Measurements from ENCODE around the gene INPP5D. TPM values are rescaled to one million over a fixed set of nuclear protein-coding genes. Genes with fewer than 3 reads are reported as not detected.
"Not testable (repeated sequence)": the region's sequence is repeated elsewhere in the genome, so short reads cannot be mapped to it uniquely, and the experiment has no call there.

The INPP5D gene
- total RNA-seq, 2 experiments from 2014 or later: 79.5 to 92.6 TPM

- intact Hi-C loops (cut with micrococcal nuclease; ENCODE audit: unreplicated experiment): no loop called here
- no peaks in the 10 kb centered on the region for H4K20me1 ChIP-seq (ENCODE audit: insufficient read depth, low read length)
- H3K27ac ChIP-seq (ENCODE audit: low read depth, low read length, poor library complexity, severe bottlenecking): peak overlapping the region; percentile 9
- peaks cover 24% of the 10 kb centered on the region for H3K36me3 ChIP-seq (ENCODE audit: insufficient read depth, low read length)
- peaks cover 48% of the 10 kb centered on the region; the same call in 1 of the 2 replicates for H3K79me2 ChIP-seq (ENCODE audit: insufficient read depth, low read depth, low read length)
- H3K4me1 ChIP-seq (ENCODE audit: insufficient read depth, low read length, poor library complexity, severe bottlenecking): peaks cover 77% of the 10 kb centered on the region
- CTCF ChIA-PET (ENCODE audit: unreplicated experiment): no interaction called here
- no peak overlapping the region for H2AFZ ChIP-seq (ENCODE audit: low read length)
- no peaks in the 10 kb centered on the region for H3K9me2 ChIP-seq (ENCODE audit: insufficient read depth, low read length)
- H3K4me2 ChIP-seq (ENCODE audit: low read length): peak overlapping the region; percentile 24
- DNase-seq (ENCODE audit: low spot score): no peak
- H3K4me3 ChIP-seq (ENCODE audit: low read depth, low read length, poor library complexity, severe bottlenecking): no peak overlapping the region
- no peaks in the 10 kb centered on the region for H3K9me3 ChIP-seq (ENCODE audit: low read length)
- no TSS peak for BruUV-seq (replicated peaks)
- TF ChIP-seq CTCF (conservative IDR thresholded peaks at IDR 0.05; ENCODE audit: low read length) (peak; percentile 82), EZH2phosphoT487 (IDR thresholded peaks at IDR 0.05; ENCODE audit: borderline replicate concordance, low read depth, low read length) (no peak)
- POLR2A ChIA-PET: interaction anchor here (1.6 to 2.7 kb wide), 2 partner anchors 28 to 152 kb away, joined by 5 to 10 read pairs; partner anchors contain the start of gene ATG16L1
These were observed 38.5 kb downstream of the INPP5D start for GRCh38 chr2:233098618-233099017.

- Histone ChIP-seq H3K4me1 (ENCODE audit: insufficient read depth, low read length, poor library complexity, severe bottlenecking) (peaks cover 71% of the 10 kb centered on the region), H3K36me3 (ENCODE audit: insufficient read depth, low read length) (peaks cover 20% of the 10 kb centered on the region), H3K27ac (ENCODE audit: low read depth, low read length, poor library complexity, severe bottlenecking) (peak overlapping the region; percentile 98), H3K4me3 (ENCODE audit: low read depth, low read length, poor library complexity, severe bottlenecking) (peak overlapping the region; percentile 55), H3K4me2 (ENCODE audit: low read length) (peak overlapping the region; percentile 81), H3K79me2 (ENCODE audit: insufficient read depth, low read depth, low read length) (peaks cover 41% of the 10 kb centered on the region; the same call in 1 of the 2 replicates)
- DNase-seq (ENCODE audit: low spot score); H4K20me1 ChIP-seq (ENCODE audit: insufficient read depth, low read length); H3K9me3 ChIP-seq (ENCODE audit: low read length); H3K9me2 ChIP-seq (ENCODE audit: insufficient read depth, low read length); H2AFZ ChIP-seq (ENCODE audit: low read length): not testable (repeated sequence)
- CTCF ChIA-PET (ENCODE audit: unreplicated experiment): interaction anchor here (0.7 to 2.5 kb wide), 9 partner anchors 13 to 152 kb away, joined by 3 to 14 read pairs (median 5); partner anchors contain the start of genes ATG16L1 and INPP5D
- TSS peak; percentile 82 for BruUV-seq (replicated peaks)
- POLR2A ChIA-PET: interaction anchor here (0.8 to 4.7 kb wide), 12 partner anchors 8 to 151 kb away, joined by 3 to 45 read pairs (median 10); partner anchors contain the start of genes ATG16L1 and INPP5D
- intact Hi-C loops (cut with micrococcal nuclease; ENCODE audit: unreplicated experiment): loop anchor here (1.0 to 2.0 kb wide), 7 partner anchors 8 to 151 kb away; partner anchors contain the start of gene ATG16L1
These were observed 39.7 kb downstream of the INPP5D start for GRCh38 chr2:233099820-233100191.

DNA sequence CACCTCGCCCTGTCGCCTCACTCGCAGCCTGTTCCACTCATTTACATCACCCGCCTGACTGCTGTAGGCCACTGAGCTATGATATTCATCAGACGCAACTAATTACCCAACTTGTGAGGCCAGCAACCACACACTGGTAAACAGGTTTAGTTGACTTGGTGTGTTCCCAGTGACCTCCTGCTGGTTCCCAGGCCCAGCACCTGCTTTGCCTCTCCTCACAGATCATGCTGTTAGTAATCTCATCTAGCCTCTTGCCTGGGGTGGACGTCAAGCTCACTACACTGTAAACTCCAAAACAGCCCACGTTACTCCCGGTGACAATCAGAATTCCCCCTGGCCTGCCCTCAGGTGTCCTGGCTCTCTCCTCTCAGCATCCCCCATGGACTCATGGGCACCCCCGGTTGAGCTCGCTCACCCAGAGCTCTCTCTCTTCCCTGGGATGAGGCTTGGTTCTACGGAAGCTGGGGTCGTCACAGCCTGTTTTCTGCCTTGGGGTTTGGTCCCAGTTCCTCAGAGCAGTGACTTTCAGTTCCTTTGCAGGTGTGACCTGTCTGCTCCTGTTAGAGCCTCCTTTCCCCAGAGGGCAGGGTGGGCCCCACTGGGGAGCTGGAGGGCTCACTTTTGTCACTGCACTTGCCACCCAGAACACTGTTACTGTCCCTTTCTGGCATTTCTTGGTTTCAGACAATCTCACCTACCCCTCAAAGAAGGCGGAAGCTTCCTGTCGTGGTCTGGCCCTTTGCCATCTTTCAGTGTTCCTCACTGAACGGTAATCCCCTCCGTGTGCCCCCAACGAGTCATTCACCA is 40.3 kb downstream of the INPP5D start:
- peaks cover 69% of the 10 kb centered on the region for H3K4me1 ChIP-seq (ENCODE audit: insufficient read depth, low read length, poor library complexity, severe bottlenecking)
- peak overlapping the region; percentile 60 for H3K4me3 ChIP-seq (ENCODE audit: low read depth, low read length, poor library complexity, severe bottlenecking)
- peak; percentile 95 for DNase-seq (ENCODE audit: low spot score)
- H3K9me3 ChIP-seq (ENCODE audit: low read length): no peaks in the 10 kb centered on the region
- H3K79me2 ChIP-seq (ENCODE audit: insufficient read depth, low read depth, low read length): peaks cover 38% of the 10 kb centered on the region; the same call in 1 of the 2 replicates
- intact Hi-C loops (cut with micrococcal nuclease; ENCODE audit: unreplicated experiment): loop anchor here (1.0 to 2.0 kb wide), 7 partner anchors 8 to 151 kb away; partner anchors contain the start of gene ATG16L1
- H2AFZ ChIP-seq (ENCODE audit: low read length): no peak overlapping the region; the same call in 1 of the 2 replicates
- no peaks in the 10 kb centered on the region for H4K20me1 ChIP-seq (ENCODE audit: insufficient read depth, low read length)
- H3K27ac ChIP-seq (ENCODE audit: low read depth, low read length, poor library complexity, severe bottlenecking): peak overlapping the region; percentile 98
- ChIA-PET CTCF (ENCODE audit: unreplicated experiment) (interaction anchor here (0.7 to 2.5 kb wide), 9 partner anchors 13 to 151 kb away, joined by 3 to 14 read pairs (median 5); partner anchors contain the start of genes ATG16L1 and INPP5D), POLR2A (interaction anchor here (0.8 to 4.7 kb wide), 16 partner anchors 9 to 150 kb away, joined by 3 to 45 read pairs (median 8); partner anchors contain the start of genes ATG16L1 and INPP5D)
- H3K36me3 ChIP-seq (ENCODE audit: insufficient read depth, low read length): peaks cover 22% of the 10 kb centered on the region
- BruUV-seq (replicated peaks): no TSS peak
- peak overlapping the region; percentile 81 for H3K4me2 ChIP-seq (ENCODE audit: low read length)
- no peaks in the 10 kb centered on the region for H3K9me2 ChIP-seq (ENCODE audit: insufficient read depth, low read length)
- TF ChIP-seq CTCF (conservative IDR thresholded peaks at IDR 0.05; ENCODE audit: low read length) (no peak), EZH2phosphoT487 (IDR thresholded peaks at IDR 0.05; ENCODE audit: borderline replicate concordance, low read depth, low read length) (no peak)

Data from OCI-LY7 (cell line).